Thyroid gland (tissue), 4 donors: Measurements from ENCODE around the gene NOX4.
"Not testable (repeated sequence)": the region's sequence is repeated elsewhere in the genome, so short reads cannot be mapped to it uniquely, and the experiment has no call there.

Experiments
- POLR2A ChIP-seq, 2 donors: fragments of 450-650 bp; IDR thresholded peaks; one replicate each; pipeline ENCODE4 v1.6.1; 2017; ENCODE audit warnings: antibody characterized with exemption in 2 of 2, mild to moderate bottlenecking in 2 of 2, moderate library complexity in 1 of 2
- TF ChIP-seq, protein P1 (sequence below), 6 experiments: fragments of 200-600 bp in 3 of 6; fragments of 450-650 bp in 3 of 6; sonication (generic) in 3 of 6; IDR thresholded peaks; one replicate each; pipeline ENCODE4 v1.5.1; 2016 to 2019; ENCODE audit warnings: antibody characterized with exemption in 6 of 6, mild to moderate bottlenecking in 2 of 6, inconsistent platforms in 1 of 6, moderate library complexity in 1 of 6

DNA sequence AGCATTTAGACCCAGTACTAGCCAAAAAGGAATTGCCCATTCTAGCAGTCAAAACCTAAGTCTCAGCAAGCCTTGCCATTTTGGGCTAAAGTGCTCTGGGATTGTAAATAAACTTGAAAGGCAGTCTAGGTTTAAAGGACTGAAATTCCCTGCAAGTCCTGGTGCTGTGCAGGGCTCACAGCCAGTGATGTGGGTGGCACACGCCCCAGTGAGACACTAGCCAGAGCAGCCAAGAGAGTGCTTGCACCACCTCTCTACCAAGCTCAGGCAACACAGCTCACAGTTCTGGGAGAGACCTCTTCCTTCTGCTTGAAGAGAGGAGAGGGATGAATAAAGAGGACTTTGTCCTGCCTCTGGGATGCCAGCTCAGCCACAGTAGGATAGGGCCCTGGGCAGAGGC, 80.5 kb downstream of the NOX4 start:
- TF ChIP-seq, protein P1, sequence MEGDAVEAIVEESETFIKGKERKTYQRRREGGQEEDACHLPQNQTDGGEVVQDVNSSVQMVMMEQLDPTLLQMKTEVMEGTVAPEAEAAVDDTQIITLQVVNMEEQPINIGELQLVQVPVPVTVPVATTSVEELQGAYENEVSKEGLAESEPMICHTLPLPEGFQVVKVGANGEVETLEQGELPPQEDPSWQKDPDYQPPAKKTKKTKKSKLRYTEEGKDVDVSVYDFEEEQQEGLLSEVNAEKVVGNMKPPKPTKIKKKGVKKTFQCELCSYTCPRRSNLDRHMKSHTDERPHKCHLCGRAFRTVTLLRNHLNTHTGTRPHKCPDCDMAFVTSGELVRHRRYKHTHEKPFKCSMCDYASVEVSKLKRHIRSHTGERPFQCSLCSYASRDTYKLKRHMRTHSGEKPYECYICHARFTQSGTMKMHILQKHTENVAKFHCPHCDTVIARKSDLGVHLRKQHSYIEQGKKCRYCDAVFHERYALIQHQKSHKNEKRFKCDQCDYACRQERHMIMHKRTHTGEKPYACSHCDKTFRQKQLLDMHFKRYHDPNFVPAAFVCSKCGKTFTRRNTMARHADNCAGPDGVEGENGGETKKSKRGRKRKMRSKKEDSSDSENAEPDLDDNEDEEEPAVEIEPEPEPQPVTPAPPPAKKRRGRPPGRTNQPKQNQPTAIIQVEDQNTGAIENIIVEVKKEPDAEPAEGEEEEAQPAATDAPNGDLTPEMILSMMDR (IDR thresholded peaks at IDR 0.05), result not testable (repeated sequence)
- TF ChIP-seq POLR2A (IDR thresholded peaks at IDR 0.05), result not testable (repeated sequence)
